NCI-H2171 (cell line): ENCODE results near the gene PRAMEF33.
"Not testable (repeated sequence)": the region's sequence is repeated elsewhere in the genome, so short reads cannot be mapped to it uniquely, and the experiment has no call there.

Experiments used
- DNase-seq: peaks from one replicate; lab custom pipeline; 2025; lab: John Stamatoyannopoulos, UW

PRAMEF33 gene

GRCh38 chr1:13303239-13303638 lies at the start of gene PRAMEF33:
TSS of gene PRAMEF33 (plus strand) at chr1:13303539. CDS start at chr1:13305955, 2,416 bp downstream.
- not testable (repeated sequence) for DNase-seq

- not testable (repeated sequence) for DNase-seq
Observed at GRCh38 chr1:13253898-13254297, 49.4 kb upstream of the PRAMEF33 start, which contains the start of gene PRAMEF5. TSS of gene PRAMEF5 (plus strand) at chr1:13254198. CDS start at chr1:13259269, 5,071 bp downstream.

- not testable (repeated sequence) for DNase-seq
Observed at GRCh38 chr1:13265124-13265523, 38.2 kb upstream of the PRAMEF33 start.

- not testable (repeated sequence) for DNase-seq
Observed at GRCh38 chr1:13277016-13277415, 26.3 kb upstream of the PRAMEF33 start.

GRCh38 chr1:13279617-13280016 lies 23.7 kb upstream of the PRAMEF33 start:
- not testable (repeated sequence) for DNase-seq

- DNase-seq = not testable (repeated sequence)
Observed at GRCh38 chr1:13285037-13285436, 18.3 kb upstream of the PRAMEF33 start, which contains the start of gene PRAMEF8. TSS of gene PRAMEF8 (minus strand) at chr1:13285137. CDS start at chr1:13284091, 1,046 bp downstream.

- not testable (repeated sequence) for DNase-seq
Observed at GRCh38 chr1:13289030-13289429, 14.3 kb upstream of the PRAMEF33 start.

GRCh38 chr1:13297216-13297931 lies 6.0 kb upstream of the PRAMEF33 start:
- DNase-seq = not testable (repeated sequence)

GRCh38 chr1:13298699-13299098 lies 4.6 kb upstream of the PRAMEF33 start:
- not testable (repeated sequence) for DNase-seq

GRCh38 chr1:13302197-13302596 lies 1.1 kb upstream of the PRAMEF33 start:
- DNase-seq = not testable (repeated sequence)

- not testable (repeated sequence) for DNase-seq
Observed at GRCh38 chr1:13315281-13315680, 11.9 kb downstream of the PRAMEF33 start, which contains the start of gene PRAMEF15. TSS of gene PRAMEF15 (plus strand) at chr1:13315581. CDS start at chr1:13318408, 2,827 bp downstream.

- not testable (repeated sequence) for DNase-seq
Observed at GRCh38 chr1:13342496-13342895, 39.2 kb downstream of the PRAMEF33 start.

- not testable (repeated sequence) for DNase-seq
Observed at GRCh38 chr1:13347034-13347433, 43.7 kb downstream of the PRAMEF33 start, which contains the start of gene PRAMEF14. TSS of gene PRAMEF14 (minus strand) at chr1:13347134. CDS start at chr1:13345314, 1,820 bp downstream.

GRCh38 chr1:13353476-13353875 lies 50.1 kb downstream of the PRAMEF33 start:
- not testable (repeated sequence) for DNase-seq

GRCh38 chr1:13354475-13354874 lies 51.1 kb downstream of the PRAMEF33 start:
- DNase-seq = not testable (repeated sequence)

GRCh38 chr1:13356774-13357173 lies 53.4 kb downstream of the PRAMEF33 start:
- peak; percentile 35 for DNase-seq
